GM23248 (cell line): ENCODE measurements around the gene WDR27.

Experiments
- EZH2 ChIP-seq: fragments of 200-600 bp; sonication (generic); IDR thresholded peaks from 2 replicates; pipeline ENCODE4 v1.6.1; 2018; ENCODE audit warnings: antibody characterized with exemption, mild to moderate bottlenecking; ENCODE audit not compliant: insufficient read depth, poor library complexity, severe bottlenecking
- EZH2phosphoT487 ChIP-seq: fragments of 200-600 bp; sonication (generic); IDR thresholded peaks from 2 replicates; pipeline ENCODE4 v1.6.1; 2018; ENCODE audit warnings: antibody characterized with exemption, moderate library complexity, mild to moderate bottlenecking, low read depth; ENCODE audit not compliant: insufficient read depth

GRCh38 chr6:169623975-169624374 lies 77.9 kb downstream of the WDR27 start:
- TF ChIP-seq EZH2: no peak
- no peak for TF ChIP-seq EZH2phosphoT487
